GM18498 (cell line): ENCODE measurements around the gene TSBP1.
"Not testable (repeated sequence)": the region's sequence is repeated elsewhere in the genome, so short reads cannot be mapped to it uniquely, and the experiment has no call there.

Source experiments
- ATAC-seq: cut with Tn5 transposase; IDR thresholded peaks from one replicate; pipeline ENCODE4 v1.9.1; 2021; ENCODE audit warnings: mild to moderate bottlenecking, moderate library complexity; ENCODE audit not compliant: unreplicated experiment

TSBP1 gene

DNA sequence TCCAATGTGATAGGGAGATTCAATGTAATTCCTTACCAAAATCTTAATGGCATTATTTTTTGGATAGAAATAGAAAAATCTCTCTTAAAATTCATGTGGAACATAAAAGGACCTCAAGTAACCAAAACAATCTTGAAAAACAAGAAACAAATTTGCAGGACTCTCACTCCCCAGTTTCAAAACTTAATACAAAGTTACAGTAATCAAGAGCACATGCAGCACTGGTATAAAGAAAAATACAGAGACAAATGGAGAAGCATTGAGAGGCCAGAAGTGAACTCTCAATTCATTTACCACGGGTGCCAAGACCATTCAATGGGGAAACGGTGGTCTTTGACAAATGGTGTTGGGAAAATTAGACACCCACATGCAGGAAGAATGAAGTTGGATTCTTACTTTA is 7.8 kb upstream of the TSBP1 start:
- ATAC-seq = no peak

DNA sequence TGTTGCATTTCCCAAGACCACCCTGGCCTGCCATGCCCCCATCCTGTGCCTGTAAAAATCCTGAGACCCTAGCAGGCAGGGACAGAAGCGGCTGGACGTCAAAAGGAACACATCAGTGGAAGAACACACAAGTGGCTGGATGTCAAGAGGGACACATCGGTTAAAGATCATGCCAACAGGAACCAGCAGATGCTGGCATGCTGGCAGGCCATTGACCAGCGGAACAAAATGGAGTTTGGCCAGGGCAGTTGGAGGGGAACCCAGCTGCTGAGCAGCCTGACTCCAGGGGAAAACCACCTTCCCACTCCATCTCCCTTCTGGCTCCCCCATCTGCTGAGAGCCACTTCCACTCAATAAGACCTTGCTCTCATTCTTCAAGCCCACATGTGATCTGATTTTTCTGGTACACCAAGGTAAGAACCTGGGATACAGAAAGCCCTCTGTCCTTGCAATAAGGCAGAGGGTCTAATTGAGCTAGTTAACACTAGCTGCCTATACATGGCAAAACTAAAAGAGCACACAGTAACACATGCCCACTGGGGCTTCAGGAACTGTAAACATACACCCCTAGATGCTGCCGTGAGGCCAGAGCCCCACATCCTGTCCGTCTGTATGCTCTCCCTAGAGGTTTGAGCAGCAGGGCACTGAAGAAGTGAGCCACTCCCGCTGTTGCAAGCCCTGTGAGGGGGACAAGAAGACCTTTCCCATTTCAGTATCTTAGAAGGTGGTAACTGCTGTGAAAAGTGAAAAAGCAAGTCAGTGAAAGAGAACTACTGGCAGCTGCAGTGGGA is 4.2 kb upstream of the TSBP1 start:
- ATAC-seq = no peak

GRCh38 chr6:32371229-32371628 is 474 bp downstream of the TSBP1 start:
- ATAC-seq = no peak

- ATAC-seq = no peak
Measured at GRCh38 chr6:32370505-32370904, 1.2 kb downstream of the TSBP1 start.

DNA sequence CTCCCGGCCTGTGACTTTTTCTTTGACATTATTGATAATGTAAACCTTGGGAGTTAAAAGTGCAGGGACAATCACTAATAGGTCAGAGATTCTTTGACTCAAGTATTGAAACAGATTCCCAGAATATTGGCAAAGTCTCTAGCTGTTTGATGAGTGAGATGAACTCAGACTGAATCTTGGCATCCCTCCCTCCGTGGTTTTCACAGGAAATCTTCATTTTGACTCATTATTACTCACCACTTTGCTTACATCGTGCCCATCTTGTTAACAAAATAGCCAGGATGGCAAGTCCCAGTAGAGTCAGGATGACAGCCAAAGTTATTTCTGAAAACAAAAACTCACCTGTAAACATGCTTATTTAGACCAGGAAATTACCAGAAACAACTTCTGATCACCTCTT is 2.0 kb downstream of the TSBP1 start:
- ATAC-seq = no peak

GRCh38 chr6:32367644-32368043 is 4.1 kb downstream of the TSBP1 start:
- ATAC-seq = no peak

DNA sequence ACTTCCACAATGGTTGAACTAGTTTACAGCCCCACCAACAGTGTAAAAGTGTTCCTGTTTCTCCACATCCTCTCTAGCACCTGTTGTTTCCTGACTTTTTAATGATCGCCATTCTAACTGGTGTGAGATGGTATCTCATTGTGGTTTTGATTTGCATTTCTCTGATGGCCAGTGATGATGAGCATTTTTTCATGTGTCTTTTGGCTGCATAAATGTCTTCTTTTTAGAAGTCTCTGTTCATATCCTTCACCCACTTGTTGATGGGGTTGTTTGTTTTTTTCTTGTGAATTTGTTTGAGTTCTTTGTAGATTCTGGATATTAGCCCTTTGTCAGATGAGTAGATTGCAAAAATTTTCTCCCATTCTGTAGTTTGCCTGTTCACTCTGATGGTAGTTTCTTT is 12.5 kb downstream of the TSBP1 start:
- ATAC-seq = not testable (repeated sequence)

DNA sequence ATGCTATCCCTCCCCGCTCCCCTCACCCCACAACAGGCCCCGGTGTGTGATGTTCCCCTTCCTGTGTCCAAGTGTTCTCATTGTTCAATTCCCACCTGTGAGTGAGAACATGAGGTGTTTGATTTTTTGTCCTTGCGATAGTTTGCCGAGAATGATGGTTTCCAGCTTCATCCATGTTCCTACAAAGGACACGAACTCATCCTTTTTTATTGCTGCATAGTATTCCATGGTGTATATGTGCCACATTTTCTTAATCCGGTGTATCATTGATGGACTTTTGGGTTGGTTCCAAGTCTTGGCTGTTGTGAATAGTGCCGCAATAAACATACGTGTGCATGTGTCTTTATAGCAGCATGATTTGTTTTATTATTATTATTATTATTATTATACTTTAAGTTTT is 13.2 kb downstream of the TSBP1 start:
- ATAC-seq = not testable (repeated sequence)

GRCh38 chr6:32355018-32355417 is 16.7 kb downstream of the TSBP1 start:
- no peak for ATAC-seq

DNA sequence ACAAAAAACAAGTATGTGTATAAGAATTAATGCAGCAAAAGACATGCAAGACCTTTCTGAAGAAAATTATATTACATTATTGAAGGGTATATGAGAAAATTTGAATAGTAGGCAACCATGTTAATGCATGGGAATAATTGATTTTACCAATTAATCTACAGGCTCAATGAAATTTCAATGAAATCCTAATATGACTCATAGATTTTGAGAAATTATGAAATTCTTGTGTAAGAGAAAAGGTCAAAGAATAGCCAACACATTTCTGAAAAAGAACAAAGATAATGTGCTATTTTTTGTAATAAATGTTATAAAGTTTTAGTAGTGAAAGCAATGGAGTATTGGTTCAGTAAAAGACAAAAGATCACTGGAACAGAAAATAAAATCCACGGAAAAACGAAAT is 18.4 kb downstream of the TSBP1 start:
- no peak for ATAC-seq

GRCh38 chr6:32340242-32340641 is 31.5 kb downstream of the TSBP1 start:
- ATAC-seq = no peak

DNA sequence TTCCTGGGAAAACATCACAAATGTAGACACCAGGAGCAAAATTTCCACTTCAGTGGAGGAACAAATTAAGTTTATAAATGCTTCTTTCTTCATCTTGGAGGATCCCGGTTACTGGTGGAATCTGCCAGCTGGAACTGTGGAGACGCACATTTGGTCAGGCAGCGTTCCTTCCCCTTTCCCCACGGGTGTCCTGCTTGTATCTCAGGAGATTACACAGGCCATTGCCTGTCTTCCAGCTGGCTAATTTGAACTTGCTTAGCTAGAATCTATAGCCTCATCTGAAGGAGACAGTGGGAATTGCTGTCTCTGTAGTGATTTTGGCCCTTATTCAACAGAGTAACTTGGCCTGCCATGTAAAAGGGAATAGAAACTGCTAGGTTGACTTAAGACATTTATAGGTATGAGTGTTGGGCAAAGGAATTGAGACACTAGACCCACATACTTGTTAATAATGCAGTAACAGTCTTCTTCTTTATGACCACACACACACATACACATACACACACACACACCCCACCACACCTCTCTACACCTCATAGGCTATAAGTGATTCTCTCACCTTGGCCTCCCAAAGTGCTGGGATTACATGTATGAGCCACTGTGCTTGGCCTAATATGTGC is 34.4 kb downstream of the TSBP1 start:
- ATAC-seq = no peak

DNA sequence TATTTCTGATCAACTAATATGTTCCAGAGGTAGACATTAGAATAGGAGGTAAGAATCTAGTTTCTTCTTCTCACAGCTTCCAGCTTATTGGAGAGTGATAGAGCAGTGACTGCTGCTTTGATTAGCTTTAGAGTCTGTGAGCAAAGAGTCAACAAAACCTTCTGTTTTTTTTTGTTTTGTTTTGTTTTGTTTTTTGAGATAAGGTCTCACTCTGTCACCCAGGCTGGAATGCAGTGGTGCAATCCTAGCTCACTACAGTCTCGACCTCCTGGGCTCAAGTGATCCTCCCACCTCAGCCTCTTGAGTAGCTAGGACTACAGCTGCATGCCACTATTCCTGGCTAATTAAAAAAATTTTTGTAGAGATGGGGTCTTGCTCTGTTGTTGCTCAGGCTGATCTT is 39.3 kb downstream of the TSBP1 start:
- ATAC-seq = no peak

- no peak for ATAC-seq
Measured at GRCh38 chr6:32329141-32329540, 42.6 kb downstream of the TSBP1 start.

GRCh38 chr6:32327103-32327502 is 44.6 kb downstream of the TSBP1 start:
- no peak for ATAC-seq

- ATAC-seq = no peak
Measured at GRCh38 chr6:32318501-32318900, 53.2 kb downstream of the TSBP1 start.

- no peak for ATAC-seq
Measured at GRCh38 chr6:32317541-32317940, 54.2 kb downstream of the TSBP1 start.

DNA sequence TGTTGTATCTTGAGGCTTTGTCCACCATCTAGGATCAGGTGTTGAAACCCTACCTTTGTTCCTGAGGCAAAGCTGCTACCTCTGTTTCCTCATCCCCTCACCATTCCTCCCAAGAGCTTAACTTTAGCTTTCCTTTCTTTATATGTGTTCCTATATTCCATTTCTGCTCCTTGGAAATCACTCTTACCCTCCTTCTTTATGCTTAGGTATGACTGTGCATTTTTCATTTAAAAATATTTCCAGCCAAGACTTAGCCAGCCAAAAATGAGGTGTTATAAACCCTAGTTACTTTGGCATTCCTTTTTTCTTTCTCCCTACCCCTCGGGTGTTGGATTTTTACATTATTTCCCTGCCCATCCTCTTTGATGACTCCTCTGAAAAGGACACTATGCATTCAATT is 57.7 kb downstream of the TSBP1 start:
- no peak for ATAC-seq

- no peak for ATAC-seq
Measured at GRCh38 chr6:32298632-32299336, 72.9 kb downstream of the TSBP1 start.

GRCh38 chr6:32294980-32295379 is 76.7 kb downstream of the TSBP1 start:
- ATAC-seq = not testable (repeated sequence)

DNA sequence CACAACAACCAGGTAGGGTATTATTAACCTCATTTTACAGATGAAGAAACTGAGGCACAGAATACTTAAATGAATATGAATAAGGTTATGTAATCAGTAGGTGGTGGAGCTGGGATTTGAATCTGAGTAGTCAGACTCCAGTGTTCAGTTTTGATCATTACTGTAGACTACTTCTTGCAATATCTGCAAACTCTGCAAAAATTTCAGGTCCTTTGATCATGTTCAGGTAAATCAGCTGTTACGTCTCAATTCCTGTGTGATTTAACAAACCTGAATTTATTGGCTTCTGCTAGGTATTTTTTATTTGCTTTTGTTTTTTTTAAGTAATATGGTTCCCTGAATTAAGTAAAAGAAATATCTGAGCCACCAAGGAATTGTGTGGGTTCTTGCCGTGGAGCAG is 77.1 kb downstream of the TSBP1 start:
- no peak for ATAC-seq

DNA sequence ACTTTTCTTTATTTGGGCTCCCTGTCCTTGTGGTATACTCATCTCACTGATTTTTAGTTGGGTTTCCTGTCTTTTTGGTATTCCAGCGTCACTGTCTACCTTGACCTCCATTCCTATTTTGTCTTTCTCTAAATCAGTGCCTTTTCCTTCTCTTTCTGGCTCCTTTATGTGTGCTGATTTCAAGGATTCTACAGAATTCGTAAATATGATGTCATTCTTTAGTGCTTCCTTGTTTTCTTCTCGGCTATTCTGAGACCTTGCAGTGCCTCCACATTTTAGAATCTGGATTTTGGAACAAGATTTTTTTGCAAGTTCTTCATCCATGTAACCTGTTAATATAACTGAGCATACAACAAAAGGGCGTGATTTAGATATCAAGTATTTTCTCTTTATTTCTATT is 78.0 kb downstream of the TSBP1 start:
- ATAC-seq = no peak
